NCI-H1092 treated with DMSO at 0.1 percent for 48 hours (cell line): ENCODE measurements around the gene KRTAP10-7.
"Not testable (repeated sequence)": the region's sequence is repeated elsewhere in the genome, so short reads cannot be mapped to it uniquely, and the experiment has no call there.

Experiments used
- DNase-seq: peaks from one replicate; lab custom pipeline; 2025; lab: John Stamatoyannopoulos, UW

KRTAP10-7 gene

DNA sequence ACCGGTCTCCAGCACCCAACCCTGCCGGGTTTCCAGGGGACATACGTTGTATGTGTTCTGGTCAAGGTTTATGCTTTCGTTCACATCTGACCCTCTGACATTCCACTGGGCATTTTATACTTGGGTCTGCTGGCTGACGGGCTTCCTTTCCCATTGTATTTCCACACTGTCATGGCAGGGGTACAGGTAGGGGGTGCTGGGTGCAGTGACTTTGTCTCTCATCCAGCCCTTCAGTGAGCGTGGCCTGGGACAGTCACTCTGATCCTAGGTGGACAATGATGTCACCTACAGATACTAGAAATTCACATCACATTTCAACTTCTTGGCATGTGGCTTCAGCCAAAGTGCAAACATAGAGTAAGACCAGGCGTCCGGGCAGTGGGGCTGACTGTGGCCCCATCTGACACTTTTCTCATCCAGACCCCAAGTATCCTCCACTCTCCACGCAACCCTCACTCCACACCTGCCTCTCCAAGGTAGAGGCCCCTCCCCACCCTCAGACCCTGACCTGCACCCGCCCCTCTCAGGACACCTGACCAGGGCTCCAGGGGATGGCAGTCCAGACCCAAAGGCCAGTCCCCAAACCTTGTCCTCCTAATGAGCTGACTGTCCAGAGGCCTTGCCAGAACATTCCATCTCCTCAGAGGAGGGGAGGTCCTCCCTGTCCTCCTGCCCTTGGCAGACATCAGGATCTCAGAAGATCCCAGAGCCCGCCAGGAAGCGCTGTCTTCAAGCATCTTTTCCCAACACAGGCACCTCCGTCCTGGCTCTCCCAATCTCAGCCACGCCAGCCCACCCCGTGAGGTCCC, 36.0 kb downstream of the KRTAP10-7 start:
- no peak for DNase-seq

DNA sequence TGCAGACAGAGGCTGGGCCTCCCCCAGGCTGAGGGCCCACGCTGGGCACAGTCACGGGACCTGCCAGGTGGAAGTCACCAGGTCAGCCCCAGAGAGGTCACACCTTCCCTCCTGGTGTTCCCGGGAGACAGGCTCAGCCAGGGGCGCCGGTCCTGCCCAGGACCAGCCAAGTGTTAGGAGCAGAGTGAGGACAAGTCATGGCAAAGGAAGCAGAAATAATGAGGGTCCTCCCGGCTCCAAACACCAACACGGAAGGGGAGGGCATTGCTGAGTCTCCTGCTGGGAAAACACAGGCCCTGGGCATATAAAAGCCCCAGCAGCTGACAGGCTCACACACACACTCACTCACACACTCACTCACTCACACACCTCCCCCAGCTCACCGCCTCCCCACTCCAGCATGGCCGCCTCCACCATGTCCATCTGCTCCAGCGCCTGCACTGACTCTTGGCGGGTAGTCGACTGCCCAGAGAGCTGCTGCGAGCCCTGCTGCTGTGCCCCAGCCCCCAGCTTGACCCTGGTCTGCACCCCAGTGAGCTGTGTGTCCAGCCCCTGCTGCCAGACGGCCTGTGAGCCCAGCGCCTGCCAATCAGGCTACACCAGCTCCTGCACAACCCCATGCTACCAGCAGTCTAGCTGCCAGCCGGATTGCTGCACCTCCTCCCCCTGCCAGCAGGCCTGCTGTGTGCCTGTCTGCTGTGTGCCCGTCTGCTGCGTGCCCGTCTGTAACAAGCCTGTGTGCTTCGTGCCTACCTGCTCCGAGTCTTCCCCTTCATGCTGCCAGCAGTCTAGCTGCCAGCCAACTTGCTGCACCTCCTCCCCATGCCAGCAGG, 36.8 kb downstream of the KRTAP10-7 start, which contains the start of gene KRTAP10-10:
KRTAP10-10 (plus strand) TSS at position 339 of the 833 bp plus-strand sequence; CDS start at position 401, 62 bp downstream.
- no peak for DNase-seq

DNA sequence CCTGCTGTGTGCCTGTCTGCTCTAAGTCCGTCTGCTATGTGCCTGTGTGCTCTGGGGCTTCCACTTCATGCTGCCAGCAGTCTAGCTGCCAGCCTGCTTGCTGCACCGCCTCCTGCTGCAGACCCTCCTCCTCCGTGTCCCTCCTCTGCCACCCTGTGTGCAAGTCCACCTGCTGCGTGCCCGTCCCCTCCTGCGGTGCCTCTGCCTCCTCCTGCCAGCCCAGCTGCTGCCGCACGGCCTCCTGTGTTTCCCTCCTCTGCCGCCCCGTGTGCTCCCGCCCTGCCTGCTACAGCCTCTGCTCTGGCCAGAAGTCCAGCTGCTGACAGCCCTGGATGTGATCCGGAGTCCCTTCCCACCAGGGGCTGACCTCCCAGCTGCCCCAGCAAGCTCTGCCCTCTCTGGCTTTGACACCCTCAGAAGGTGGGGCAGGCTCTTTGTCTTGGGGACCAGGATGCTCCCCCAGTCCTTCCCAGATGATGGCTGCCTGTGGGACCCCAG, 37.5 kb downstream of the KRTAP10-7 start:
- not testable (repeated sequence) for DNase-seq

DNA sequence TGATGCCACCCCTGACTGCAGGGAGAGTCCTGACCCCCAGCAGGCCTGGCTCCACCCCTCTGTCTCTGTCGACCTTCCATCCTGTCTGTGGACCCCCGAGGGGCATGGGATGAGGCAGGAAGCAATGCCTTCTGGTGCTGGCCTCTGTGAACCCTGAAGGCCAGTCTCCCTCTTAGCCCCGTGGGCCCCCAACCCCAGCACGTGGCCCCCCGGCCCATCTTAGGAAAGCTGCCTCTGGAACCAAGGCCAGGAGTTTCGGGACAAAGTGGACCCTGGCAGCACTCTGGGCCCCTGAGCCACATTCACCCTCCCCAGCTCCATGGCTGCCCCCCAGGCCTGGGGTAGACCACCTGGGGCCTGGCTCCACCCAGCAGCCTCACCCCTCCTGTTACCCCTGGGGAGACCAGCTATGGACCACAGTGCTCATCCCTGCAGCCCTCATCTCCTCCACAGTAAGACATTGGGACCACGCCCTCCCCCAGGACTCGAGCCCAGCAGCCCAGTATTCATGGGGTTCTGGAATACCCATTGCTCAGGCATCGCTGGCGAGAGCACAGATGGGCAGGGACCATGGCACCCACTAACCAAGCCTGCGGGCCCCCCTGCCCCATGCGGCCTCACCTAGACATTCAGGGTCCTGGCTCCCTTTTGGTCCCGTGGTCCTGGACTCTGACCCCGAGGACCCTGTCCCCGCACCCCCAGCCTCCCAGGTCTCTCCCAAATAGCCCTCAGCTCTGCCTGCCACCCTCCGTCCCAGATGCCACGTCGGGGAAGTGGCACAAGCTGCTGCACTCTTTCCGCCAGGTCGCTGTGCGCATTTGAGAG, 38.3 kb downstream of the KRTAP10-7 start:
- DNase-seq = not testable (repeated sequence)

DNA sequence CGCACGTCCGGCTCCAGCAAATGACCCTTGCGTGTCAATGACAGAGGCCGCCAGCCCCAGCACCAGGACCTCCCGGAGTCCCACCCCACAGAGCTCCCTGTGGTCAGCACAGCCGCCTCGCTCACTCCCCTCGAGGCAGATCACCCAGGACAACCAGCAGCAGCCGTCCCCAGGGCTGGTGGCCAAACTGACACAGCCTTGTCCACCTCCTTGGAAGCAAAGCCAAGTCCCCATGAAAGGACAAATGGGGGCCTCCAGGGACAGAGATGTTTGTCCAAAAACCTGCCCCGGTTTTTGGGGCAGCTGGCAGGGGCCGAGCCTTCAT, 38.9 kb downstream of the KRTAP10-7 start:
- no peak for DNase-seq

DNA sequence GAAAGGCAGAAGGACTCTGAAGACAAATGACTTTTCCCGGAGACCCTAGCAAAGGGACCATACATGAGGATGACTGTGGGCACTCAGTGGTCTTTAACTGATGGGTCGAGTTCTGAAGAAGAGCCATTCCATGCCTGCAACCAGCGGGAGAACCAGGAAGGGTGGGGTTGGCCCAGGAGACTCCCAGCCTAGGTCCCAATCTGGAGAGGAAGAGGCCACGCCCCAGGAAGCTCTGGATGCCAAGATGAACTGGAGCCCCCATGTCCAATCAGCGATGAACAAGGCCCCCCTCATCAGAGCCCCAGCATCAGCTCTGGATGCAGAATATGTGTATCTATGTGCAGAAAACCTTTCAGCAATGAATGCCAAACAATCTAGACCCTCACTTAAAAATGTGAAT, 40.4 kb downstream of the KRTAP10-7 start:
- no peak for DNase-seq

DNA sequence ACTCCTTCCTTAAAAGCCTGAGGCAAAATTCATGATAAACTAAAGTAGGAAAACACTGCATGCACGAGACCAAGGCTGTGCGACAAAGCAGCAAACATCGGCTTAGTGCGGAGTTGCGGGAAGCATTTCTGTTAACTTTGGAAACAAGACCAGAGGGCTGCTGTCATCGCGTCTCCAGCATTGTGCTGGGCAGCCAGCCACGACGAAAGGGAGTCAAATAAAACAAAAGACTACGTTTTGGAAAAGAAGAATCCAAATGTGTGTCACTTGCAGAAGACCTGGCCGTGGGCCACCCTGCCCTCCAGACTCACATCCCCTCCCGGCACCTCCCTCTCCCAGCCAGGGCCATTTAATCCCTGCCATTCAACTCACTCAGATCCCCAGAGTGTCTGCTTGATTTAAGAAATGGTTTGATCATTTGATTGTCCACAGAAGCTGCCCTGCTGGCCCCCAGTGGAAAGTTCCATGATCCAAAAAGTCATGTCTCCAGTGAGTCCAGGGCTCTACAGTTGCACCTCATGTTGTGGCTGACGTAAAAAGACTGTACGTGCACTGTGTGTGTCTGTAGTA, 43.4 kb downstream of the KRTAP10-7 start:
- DNase-seq = no peak

DNA sequence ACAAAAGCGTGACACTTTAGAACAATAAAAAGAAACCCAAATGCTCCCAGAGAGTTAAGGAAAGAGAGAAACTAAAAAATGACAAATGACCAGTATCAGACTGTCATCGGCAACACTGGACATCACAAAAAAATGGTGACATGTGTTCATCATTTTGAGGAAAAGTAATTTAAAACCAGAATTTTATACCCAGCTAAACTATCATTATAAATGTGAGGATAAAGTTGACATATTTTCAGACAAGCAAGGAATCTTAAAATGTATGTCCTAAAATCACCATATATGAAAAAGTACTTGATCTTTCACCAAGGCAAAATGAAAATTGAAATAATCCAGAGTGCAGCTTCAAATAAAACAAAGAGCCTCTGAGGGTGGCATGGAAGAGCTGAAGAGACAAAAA, 44.5 kb downstream of the KRTAP10-7 start:
- no peak for DNase-seq

DNA sequence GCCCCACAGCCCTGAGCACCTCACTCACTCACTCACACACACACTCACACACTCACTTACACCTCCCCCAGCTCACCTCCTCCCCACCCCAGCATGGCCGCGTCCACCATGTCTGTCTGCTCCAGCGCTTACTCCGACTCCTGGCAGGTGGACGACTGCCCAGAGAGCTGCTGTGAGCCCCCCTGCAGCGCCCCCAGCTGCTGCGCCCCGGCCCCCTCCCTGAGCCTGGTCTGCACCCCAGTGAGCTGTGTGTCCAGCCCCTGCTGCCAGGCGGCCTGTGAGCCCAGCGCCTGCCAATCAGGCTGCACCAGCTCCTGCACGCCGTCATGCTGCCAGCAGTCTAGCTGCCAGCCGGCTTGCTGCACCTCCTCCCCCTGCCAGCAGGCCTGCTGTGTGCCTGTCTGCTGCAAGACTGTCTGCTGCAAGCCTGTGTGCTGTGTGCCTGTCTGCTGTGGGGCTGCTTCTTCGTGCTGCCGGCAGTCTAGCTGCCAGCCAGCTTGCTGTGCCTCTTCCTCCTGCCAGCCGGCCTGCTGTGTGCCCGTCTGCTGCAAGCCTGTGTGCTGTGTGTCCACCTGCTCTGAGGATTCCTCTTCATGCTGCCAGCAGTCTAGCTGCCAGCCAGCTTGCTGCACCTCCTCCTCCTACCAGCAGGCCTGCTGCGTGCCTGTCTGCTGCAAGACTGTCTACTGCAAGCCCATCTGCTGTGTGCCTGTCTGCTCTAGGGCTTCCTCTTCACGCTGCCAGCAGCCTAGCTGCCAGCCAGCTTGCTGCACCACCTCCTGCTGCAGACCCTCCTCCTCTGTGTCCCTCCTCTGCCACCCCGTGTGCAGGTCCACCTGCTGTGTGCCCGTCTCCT, 46.2 kb downstream of the KRTAP10-7 start, which contains the start of gene KRTAP10-11:
KRTAP10-11 (plus strand) TSS at position 49 of the 856 bp plus-strand sequence; CDS start at position 94, 45 bp downstream.
- DNase-seq = peak; percentile 74

DNA sequence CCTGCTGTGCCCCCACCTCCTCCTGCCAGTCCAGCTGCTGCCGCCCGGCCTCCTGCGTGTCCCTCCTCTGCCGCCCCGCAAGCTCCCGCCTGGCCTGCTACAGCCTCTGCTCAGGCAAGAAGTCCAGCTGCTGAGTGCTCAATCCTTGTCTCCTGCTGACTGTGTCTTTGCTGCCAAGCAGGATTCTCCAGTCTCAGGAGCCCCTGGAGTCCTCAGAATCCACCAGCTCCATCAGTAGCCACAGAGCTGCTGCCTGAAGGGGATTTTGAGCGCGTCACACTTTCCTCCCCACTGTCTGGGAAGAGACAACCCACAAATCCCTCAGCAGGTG, 46.8 kb downstream of the KRTAP10-7 start:
- DNase-seq = peak; percentile 74

DNA sequence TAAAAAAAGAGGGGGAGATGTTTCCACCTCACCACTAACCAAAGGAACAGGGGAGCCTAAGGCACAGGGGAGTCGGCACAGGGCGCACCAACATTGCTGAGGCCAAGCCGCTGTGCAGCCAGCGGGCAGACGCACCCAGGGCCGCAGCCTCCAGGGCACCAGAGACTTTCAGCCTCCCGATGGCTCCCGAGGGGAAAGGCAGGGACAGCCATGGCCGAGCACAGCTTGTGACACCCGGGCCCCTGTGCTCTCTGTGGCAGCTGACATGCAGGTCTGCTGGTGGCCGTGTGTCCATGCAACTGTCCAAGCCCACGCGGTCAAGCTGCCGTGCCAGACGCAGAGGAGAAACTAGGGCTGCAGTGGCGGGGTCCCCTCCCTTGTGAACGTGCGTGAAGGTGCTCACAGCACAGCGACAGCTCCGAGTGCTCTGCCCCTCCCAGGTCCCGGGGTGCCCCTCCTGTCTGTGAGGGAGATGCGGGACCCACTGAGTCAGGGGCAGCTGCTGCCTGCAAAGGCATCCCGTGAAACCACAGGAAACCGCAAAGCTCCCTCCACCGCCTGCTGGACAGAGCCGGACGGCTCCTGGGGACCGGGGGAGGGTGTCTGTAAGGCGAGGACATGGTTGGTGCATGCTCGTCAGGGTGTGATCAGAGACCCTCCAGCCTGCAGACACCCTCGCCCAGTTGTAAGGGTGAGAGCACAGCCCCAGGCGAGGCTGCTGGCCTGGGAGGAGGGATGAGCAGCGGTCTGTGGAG, 48.3 kb downstream of the KRTAP10-7 start:
- no peak for DNase-seq

DNA sequence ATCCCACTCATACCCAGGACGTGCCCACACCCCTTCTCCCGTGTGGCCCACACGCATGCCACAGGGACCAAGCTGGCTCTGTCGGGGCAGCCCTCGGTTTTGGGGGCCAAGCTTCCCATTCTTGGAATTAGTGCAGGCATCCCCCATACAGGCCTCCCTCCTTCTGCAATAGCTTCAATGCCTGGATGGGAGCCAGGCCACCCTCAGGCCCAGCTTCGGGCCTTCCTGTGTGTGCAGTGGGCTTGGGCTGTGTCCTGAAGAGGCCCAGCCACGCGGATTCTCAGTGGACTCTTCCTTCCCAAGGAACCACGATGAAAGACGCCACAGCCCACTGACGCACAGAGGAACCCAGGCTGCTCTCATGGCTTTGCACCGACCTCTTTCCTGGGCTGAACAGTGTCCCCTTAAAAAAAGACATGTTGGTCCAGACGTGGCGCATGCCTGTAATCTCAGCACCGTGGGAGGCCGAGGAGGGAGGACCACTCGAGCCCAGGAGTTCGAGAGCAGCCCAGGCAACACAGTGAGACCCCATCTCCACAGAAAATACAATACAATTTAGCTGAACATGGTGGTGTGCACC, 49.2 kb downstream of the KRTAP10-7 start:
- DNase-seq = no peak

DNA sequence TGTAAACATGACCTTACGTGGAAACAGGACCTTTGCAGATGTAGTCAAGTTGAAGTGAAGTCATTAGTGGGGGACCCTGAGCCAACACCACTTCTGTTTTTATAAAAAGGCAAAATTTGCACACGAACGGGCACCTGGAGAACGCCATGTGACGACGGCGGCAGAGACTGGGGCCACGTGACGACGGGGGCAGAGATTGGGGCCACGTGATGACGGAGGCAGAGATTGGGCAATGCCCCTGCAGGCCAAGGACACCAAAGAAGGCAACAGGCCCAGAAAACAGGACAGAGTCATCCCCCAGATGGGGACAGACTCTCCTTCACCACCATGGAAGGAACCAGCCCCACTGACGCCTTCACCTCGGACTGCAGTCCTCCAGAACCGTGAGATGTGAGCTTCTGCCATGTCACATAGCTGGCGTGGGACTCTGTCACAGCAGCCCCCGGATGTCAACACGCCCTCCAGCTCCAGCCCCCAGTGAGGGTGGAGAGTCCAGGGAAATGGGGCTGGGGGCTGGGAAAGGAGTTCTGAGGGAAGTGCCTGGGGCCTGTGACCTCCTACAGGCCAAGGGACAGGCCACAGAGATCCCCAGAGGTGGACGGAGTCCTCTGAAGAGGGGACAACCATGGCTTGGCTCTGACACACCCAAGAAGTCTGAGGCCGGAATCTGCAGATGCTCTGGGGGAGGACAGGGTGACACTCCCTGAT, 50.0 kb downstream of the KRTAP10-7 start:
- DNase-seq = no peak

DNA sequence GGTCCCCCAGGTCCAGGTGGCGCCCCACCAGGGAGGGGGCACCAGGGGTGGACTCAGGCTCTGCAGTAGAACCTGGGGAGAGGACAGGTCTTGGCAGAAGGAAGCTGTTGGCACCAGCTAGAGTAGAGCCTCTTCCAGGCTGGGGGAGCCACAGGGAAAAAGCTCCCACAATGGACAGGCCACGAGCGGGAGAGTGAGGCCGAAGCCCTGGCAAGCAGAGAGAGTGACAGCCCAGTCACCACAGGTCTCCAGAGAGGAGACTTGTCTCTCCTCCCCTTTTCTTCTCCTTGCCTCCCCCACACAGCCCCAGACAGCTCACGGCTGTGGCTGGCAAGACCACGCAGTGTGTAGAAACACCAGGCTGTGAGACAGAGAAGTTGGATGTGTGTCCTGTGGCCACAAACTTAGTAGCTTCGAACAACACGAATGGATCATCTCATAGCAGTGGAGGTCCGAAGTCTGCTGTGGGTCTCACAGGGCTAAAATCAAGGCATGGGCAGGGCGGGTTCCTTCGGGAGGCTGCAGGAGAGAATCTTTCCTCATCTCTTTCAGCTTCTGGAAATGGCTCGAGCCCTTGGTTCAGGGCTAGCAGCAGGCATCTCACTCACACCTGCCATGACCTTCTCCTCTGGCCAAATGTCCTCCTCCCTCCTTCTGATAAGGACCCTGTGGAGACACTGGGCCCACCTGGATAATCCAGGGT, 50.7 kb downstream of the KRTAP10-7 start:
- no peak for DNase-seq
